A673 (cell line): ENCODE data around the gene FLOT2.

Experiments used
- CTCF ChIP-seq: fragments of 300-800, 200-600 bp; sonication (generic); conservative IDR thresholded peaks from 2 replicates; pipeline ENCODE4 v1.5.1; 2017; ENCODE audit warnings: low read depth, mild to moderate bottlenecking, antibody characterized with exemption, low read length, moderate library complexity, mixed read lengths
- EZH2 ChIP-seq: fragments of 200-600 bp; sonication (generic); IDR thresholded peaks from 2 replicates; pipeline ENCODE4 v1.6.1; 2017; ENCODE audit warnings: borderline replicate concordance, low read depth, mild to moderate bottlenecking, mixed read lengths, antibody characterized with exemption, low read length; ENCODE audit not compliant: poor library complexity, severe bottlenecking

GRCh38 chr17:28867276-28867675, 30.3 kb downstream of the FLOT2 start:
- TF ChIP-seq EZH2 (no peak), CTCF (no peak)
